NCI-H1436 (cell line): ENCODE measurements around the gene ONECUT2.
"Not testable (repeated sequence)": the region's sequence is repeated elsewhere in the genome, so short reads cannot be mapped to it uniquely, and the experiment has no call there.

Experiments
- DNase-seq: peaks from one replicate; lab custom pipeline; 2025; lab: John Stamatoyannopoulos, UW

ONECUT2 gene

DNA sequence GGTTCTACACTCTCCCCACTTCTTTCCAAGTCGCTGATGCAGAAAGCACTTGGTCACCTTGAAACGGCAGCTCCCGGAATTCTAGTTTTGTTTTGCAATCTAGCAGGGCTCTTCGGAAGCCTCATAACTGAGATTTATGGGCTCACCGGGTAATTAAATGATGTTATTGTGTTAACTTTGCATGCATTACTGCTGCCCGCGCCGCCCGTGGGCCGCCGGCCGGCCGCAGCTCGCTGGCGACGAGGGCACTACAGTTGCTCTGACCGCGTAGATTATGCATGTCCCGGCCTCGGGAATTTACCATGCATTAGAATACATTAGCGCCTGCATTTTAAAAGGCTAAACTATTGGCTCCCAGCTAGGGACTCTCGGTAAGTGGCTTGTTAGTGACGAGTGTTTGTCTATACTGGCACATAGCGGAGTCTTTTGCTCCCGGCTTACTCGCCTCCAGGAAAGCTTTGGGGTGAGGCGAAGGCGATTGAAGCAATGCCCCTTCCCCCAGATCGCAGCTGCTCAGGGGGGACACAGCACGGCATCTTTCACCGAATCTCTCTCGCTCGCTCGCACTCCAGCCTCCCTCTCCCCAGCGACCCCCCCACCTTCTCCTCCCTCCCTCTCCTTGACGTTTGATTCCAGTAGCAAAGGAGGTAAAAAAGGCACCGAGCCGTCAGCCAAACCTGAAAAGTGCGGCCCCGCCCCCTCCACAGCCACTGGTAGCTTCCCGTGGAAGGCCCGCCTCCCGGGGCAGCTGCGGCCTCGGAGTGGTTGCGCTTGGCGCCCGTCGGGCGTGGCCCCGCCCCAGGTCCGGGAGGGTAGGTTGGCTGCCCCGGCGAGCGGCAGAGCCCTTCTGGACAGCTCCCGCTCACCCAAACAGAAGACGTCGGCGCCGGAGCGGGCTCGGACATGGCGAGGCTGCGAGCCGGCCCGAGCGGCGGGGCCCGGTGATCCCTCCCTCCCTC lies at the start of gene ONECUT2:
Gene ONECUT2 (plus strand): TSS at position 839 of the 959 bp plus-strand sequence. CDS start 343 bp downstream, outside the sequence.
- DNase-seq, result peak; percentile 93

DNA sequence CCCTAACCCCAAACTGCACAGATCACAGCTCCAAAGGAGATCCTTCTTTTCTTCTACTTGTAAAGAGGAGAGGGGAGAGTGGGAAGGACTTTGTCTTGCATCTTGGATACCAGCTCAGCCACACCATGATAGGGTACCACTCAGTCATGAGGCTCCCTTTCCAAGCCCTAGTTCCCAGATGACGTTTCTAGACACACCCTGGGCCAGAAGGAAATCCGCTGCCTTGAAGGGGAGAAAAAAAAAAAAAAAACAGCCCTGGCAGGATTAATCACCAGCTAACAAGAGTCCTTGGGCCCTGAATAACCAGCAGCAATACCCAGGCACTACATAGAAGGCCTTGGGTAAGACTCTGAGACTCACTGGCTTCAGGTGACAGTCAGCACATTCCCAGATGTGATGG lies 45.9 kb upstream of the ONECUT2 start:
- DNase-seq, result no peak

DNA sequence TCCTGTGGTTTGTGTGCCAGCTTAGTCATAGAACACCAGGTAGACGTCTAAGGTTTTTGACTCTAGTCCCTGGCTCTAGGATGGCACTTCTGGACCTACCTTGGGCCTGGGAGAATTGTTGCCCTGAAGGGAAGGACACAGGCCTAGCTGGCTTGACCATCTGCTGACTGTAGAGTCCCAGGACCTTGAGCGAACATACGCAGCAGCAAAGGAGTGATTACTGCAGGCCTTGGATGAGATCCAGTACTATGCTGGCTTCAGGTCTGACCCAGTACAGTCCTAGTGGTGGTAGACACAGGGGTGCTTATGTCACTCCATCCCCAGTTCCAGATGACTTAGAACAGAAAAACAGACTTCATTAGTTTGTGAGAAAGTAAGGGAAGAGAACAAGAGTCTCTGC lies 45.1 kb upstream of the ONECUT2 start:
- DNase-seq, result no peak

DNA sequence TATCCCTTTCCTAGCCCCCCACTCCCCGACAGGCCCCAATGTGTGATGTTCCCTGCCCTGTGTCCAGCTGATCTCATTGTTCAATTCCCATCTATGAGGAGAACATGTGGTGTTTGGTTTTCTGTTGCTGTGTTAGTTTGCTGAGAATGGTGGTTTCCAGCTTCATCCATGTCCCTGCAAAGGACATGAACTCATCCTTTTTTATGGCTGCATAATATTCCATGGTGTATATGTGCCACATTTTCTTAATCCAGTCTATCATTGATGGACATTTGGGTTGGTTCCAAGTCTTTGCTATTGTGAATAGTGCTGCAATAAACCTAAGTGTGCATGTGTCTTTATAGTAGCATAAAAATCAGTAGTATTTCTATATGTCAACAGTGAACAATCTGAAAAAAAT lies 40.4 kb upstream of the ONECUT2 start:
- not testable (repeated sequence) for DNase-seq

DNA sequence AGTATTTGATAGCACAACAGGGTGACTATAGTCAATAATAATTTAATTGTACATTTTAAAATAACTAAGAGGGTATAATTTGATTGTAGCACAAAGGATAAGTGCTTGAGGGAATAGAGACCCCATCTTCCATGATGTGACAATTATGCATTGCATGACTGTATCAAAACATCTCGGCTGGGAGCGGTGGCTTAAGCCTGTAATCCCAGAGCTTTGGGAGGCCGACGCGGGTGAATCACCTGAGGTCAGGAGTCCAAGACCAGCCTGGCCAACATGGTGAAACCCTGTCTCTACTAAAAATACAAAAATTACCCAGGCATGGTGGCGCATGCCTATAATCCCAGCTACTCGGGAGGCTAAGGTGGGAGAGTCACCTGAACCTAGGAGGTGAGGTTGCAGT lies 38.3 kb upstream of the ONECUT2 start:
- DNase-seq, result not testable (repeated sequence)

DNA sequence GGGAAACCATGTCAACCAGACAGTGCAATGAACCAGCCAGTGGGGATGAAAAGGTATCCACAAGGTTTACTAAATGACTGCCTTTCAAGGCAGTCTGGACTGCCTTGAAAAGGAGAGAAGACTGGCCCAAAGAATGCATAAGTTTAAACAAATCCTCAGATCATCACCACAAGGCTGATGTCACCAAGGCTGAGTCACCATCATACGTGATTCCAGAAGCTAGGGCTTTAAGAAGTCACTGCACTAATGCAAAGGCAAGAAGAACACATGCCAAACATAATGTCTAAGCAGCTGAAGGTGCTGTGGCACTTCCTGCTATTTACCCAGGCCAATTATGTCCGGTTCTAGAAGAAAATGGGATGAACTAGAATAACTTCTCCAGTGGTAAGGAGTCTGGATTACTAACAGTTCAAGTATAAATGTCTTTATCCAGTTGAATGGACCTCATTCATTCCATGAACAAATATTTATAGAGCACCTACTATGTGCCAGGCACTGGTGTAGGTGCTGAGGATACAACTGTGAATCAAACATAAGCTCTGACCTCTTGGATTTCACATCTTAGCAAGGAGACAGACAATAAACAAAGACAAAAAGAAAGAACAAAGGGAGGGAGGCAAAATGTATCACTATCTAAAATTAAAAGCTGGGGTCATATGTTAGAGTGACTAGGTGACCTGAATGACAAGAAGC lies 37.6 kb upstream of the ONECUT2 start:
- no peak for DNase-seq

DNA sequence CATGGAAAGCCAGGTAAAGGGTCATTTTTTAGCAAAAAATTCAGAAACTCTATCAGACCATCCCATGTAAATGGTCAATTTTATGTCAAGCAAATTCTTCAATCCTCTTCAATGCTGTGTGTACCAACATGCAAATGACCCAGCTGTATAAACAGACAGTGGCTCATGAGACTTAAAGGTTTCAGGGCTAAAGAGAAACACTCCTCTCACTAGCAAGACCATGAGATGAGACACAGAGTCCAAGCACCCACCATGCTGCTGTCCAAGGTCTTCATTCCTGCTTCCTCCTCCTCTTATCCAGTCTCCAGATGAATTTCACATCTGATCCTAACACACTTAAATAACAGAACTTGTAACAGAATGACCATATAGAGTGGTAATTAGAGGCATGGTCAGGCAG lies 30.8 kb upstream of the ONECUT2 start:
- DNase-seq, result no peak

DNA sequence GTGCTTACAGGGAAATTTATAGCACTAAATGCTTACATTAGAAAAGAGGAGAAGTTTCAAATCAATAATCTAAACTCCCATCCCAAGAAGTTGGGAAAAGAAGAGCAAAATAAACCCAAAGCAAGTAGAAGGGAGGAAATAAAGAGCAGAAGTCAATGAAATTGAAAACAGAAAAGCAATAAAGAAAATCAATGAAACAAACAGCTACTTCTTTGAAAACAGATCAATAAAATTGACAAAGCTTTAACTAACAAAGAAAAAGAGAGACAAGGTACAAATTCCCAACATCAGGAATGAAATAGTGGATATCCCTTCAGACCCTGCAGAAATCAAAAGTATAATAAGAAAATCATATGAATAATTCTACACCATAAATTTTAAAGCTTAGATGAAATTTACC lies 25.5 kb upstream of the ONECUT2 start:
- DNase-seq, result no peak

DNA sequence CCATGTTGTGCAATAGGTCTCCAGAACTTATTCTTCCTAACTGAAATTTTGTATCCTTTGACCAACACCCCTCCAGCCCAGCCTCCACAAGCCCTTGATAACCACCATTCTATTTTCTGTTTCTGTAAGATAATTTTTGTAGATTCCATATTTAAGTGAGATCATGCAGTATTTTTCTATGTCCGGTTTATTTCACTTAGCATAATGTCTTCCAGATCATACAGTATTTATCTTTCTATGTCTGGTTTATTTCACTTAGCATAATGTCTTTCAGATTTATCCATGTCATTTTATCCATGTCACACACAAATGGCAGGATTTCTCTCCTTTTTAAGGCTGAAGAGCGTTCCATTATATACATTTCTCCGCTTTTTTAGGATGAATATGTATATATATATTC lies 24.4 kb upstream of the ONECUT2 start:
- DNase-seq, result no peak

DNA sequence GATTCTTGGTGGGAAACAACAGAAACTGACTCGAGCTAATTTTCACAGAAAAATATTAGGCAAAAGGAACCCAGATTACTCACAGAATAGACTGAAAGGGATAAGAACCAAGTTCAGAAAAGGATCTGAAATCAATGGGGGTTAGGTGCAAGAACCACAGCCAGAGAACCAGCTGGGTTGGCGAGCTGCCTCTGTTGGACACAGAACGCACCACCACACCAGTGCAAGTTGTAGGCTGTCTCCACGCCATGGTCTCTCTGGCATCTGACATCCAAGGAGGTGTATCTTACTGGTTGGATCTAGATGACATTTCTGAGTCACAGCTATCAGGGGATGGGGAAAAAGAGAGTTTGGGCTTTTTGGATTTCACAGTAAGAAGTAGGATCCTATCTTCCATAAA lies 18.6 kb upstream of the ONECUT2 start:
- DNase-seq, result no peak

DNA sequence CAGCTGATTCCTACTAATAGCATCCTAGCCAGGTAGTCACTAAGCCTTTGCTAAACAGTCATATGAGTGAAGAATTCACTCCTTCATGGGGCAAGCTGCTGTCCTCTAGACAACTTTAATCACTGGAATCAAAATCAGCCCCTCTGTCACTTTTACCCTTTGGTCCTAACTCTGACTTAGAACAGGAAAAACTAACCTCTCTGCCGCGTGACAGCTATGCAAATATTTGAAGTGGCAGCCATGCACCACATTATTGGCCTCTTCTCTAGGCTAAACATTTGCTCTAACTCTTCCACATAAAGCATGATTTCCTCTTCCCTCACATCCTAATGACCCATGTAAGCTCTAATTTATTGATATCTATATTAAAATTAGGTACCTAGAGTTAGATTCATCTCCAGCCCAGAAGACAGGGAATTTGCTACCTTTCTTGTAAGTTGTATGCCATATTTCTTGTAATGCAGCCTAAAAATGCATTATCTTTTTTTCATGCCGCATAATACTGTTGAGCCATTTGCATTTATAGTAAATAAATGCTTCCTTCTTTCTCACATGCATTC lies 12.8 kb upstream of the ONECUT2 start:
- DNase-seq, result no peak

DNA sequence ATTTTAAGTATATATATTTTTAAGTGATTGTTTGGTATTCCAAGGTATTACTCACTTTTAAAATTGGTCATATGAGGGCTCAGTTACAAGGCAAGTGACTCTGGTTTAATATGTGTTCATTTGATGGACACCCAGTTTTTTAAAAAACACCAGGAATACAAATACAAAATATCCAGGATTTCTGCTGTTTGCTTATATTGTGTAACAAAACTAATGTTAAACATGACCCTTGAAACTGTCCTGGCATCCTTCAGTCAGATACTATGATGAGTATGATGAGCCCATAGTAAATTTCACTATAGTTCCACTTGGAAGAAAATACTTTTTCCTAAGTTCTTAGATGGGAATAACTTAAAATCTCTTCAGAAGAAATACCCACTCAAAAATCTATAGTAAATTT lies 11.4 kb upstream of the ONECUT2 start:
- DNase-seq, result no peak

DNA sequence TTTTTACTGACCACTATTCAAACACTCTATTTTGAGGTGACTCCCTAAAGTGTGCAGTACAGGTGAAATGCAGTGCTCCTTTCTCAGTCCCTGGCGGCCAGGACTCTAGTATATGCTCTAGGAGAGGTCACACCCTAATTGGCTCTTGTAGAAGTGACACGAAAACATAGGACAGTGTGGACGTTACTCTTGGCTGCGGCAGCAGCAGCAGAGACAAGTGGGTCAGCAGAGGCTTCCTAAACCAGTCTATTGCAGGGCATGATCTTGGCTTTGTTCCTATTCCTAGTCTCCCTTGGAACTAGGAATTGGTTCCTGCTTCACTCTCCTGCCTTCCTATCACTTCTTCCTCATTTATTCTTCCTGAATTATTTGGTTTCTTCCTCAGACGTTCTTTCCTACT lies 10.1 kb upstream of the ONECUT2 start:
- DNase-seq, result no peak

DNA sequence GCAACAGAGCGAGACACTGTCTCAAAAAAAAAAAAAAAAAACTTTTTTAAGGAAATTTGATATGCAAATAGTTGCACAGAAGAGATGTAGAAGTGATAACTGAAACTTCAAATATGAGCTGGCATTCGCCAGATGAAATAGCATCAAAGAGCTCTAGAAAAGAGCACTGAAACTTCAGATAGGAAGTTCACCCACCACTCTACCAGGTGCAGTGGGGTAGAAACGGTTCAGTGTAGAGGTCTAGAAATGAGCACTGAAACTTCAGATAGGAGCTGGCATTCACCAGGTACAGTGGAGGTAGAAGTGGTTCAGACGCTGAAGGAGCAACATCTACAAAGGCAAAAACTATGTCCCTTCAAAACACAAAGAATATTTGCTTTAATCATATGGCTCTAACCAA lies 9.0 kb upstream of the ONECUT2 start:
- no peak for DNase-seq

DNA sequence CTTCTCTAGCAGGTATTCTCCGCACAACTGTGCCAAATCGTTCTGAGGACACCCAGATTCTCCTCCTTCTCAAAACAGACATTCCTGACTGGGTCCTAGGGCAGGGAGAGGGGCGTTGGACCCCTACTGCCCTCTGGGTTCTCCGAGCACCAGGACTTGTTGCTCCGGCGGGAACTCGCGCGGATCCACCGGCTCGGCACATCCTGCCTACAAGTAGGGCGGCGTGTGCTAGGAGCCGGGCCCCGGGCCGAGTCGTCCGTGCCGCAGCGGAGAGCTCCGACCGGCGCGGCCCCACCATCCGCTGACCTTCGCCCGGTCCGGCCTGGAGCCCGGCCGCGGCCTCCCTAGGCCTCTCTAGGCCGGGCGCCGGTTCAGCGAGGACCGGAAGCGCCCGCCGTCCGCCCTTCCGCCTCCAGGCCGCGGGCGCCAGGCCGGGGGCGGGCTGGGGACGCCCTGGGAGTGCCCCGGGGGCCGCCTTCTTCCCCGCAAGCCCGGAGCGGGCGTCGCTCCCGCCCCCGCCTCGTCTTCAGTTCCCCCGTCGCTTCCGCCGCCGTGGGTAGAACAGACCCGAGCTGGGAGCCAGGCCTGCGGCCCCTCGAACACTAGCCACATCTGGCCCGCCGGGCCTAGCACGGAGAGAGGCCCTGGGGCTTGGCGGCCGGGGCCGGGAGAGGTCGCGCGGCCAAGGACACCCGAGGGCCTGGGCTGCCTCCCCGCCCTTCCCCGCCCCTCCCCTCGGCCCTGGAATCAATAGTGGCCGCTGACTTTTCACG lies 7.6 kb upstream of the ONECUT2 start:
- no peak for DNase-seq

DNA sequence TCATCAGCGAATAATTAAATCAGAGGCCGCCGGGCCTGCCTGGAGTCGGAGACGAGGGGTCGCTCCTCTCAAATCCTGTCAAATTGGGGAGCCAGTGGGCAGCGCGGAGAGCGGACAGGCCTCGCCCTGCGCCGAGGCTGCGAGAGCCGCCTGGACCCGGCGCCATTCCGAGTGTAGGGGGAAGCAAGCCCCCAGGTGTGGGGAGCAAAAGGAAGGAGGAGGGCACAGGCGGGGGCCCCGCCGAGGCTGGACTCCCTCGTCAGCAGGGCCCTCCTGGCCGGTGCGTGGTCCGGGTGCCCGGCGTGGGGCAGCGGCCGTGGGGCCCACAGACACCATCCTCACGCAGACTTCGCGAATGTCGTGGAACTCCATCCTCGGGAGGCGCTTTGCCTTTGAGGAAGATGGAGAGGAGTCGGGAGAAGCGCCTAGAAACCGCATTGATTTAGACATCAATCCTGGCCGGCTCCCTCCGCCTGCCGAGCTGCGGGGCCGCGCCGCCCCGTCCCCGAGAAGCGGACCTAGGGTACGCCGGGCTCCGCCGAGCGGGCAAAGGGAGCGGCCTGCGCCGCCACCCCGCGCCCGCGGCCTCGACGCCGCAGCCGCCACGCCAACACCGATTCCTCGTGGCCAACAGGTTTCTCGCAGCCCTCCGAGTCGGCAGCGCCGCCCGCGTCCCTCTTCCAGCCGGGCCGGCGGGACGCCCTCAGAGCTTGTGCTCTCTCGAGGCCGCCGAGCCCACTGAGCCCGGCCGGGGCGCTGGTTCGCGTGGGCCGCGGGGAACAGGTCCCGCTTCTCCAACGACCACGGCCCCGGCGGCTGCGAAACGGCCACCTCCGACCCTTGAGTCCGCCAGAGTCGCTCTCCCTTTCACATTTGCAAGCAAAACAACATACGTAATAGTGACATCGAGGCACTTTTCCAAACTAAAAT lies 6.7 kb upstream of the ONECUT2 start:
- DNase-seq, result no peak

DNA sequence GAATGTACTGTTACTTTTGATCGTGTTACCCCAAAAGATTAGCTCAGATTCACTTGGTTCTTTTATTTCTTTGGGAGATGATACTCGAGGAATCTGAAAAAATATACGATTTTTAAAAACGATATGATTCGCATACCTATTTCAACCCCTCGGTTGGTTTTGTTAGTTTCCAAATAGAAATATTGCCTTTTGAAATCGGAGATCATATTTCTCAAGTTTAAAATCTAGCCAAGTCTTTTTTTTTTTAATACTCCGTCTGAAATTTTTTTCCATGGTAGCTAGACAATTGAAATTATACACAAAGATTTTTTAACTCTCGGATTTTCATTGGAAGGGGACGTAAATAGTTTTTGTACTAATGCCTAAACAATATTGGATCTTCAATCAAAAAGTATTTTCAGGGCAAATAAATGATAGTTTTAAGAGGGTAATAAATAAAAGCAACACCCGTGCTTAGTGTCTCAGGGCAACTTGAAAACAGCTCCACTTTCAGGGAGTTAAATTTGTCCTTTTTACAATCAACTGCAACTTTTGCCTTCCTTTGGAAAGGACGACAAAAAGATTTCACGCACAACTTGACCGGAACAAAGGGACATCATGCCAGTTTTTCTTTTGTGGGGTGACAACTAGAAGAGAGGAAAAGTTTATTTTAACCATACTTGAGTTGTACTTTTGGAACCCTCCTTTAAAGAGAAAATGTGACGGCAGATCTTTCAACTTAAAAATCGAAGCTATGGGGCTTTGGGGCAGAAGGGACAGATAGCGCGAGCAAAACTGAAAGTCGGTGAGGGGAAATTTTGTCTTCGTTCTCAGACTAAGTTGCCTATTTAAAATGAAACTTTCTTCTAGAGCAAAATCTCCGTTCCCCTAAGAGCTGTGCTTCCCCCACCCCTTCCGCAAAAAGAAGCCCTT lies 5.8 kb upstream of the ONECUT2 start:
- no peak for DNase-seq

DNA sequence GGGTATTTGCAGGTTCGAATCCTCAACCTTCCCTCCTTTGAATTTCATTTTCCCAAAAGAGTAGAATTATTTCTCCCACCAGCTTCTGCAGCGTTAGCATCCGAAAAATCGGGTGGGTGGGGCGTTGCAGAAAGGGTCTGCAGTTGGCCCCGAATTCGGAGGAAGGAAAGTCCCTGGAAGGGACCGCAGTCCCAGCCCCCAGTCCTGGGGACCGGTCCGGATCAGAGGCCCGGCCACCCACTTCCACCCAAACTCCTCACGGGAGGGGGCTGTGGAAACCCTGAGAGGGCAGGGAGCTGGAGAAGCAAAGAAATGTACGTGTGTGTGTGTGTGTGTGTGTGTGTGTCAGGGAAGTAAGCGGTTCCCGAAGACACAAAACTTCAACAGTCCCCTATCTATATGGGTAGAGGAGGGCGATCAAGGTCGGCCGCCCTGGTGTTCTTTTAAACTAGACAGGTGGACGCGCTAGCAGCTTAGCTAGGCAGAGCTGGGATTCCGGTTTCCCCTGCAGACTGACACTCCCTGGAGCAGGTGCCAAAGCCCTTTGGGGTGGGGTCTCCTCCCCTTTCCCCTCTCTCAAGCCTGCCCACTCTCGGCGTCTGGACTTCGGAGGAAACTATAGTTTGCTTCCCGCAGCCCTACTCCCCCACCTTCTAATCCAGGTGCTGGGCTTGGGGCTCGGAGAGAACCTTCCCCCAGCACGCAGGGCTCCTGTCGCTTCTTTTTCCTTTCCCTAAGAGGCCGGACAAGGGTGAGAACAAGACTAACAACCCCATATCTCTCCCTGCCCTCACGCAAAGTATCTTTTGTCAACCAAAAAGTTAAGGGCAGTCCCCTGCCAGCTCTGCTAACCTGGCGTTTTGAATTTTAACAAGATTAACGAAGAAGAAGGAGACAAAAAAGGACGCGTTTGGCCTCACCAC lies 4.8 kb upstream of the ONECUT2 start:
- no peak for DNase-seq

DNA sequence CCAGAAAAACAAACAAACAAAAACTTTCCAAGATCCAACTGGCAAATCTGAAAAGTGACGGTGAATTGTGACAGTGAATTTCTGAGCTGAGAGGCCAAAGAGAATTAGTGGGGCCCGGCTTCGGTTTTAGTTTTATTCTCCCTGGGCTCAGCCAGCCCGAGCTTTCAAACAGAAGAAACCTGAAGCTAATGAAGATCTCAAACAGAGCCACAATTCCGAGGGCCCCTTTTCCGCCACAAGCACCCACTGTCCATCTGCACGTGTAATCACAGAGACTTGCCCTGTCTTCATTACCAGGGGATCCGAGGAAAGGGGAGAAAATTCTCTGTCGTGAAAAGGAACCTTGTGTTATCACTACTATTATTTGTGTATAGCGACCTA lies 4.2 kb upstream of the ONECUT2 start:
- no peak for DNase-seq
